Activated T-helper 17 cell treated with anti-CD3 and anti-CD28 coated beads, Interleukin-2, amount 50 U/mL, for 72 hours (primary cell): ENCODE data around the gene CDRT4. TPM values are rescaled to one million over a fixed set of nuclear protein-coding genes. Genes with fewer than 3 reads are reported as not detected.

ENCODE experiments used
- ATAC-seq: fragments of 150-1000 bp; cut with Tn5 transposase; replicated peaks from 2 replicates; pipeline ENCODE4 v1.10.0; 2021; ENCODE audit warnings: mild to moderate bottlenecking, moderate library complexity
- H3K27ac Mint-ChIP-seq: one replicate; pipeline ENCODE4 v1.8.0; 2022; ENCODE audit warnings: mixed read lengths
- H3K27me3 Mint-ChIP-seq: one replicate; pipeline ENCODE4 v1.8.0; 2022; ENCODE audit warnings: mixed read lengths
- H3K36me3 Mint-ChIP-seq: one replicate; pipeline ENCODE4 v1.8.0; 2022; ENCODE audit warnings: low read depth, mild to moderate bottlenecking, mixed read lengths
- H3K4me1 Mint-ChIP-seq: one replicate; pipeline ENCODE4 v1.8.0; 2022; ENCODE audit warnings: mixed read lengths
- H3K4me3 Mint-ChIP-seq: one replicate; pipeline ENCODE4 v1.8.0; 2022; ENCODE audit warnings: mild to moderate bottlenecking, mixed read lengths
- H3K9me3 Mint-ChIP-seq: one replicate; pipeline ENCODE4 v1.8.0; 2022; ENCODE audit warnings: mixed read lengths
- total RNA-seq, 2 donors: library from RNA; stranded (reverse); gene quantifications; one replicate each; pipeline ENCODE4 v1.2.3, GENCODE V29; 2022

Gene CDRT4
- total RNA-seq, 2 donors from 2014 or later, result 5.8 to 8.0 TPM

- H3K27ac Mint-ChIP-seq, result no peak overlapping the region
- H3K4me3 Mint-ChIP-seq, result no peak overlapping the region
- peaks cover 4% of the 10 kb centered on the region for H3K4me1 Mint-ChIP-seq
- no peaks in the 10 kb centered on the region for H3K27me3 Mint-ChIP-seq
- ATAC-seq, result no peak
- peaks cover 3% of the 10 kb centered on the region for H3K9me3 Mint-ChIP-seq
- H3K36me3 Mint-ChIP-seq, result peaks cover 16% of the 10 kb centered on the region
Observed at GRCh38 chr17:15456972-15457722, 10.3 kb downstream of the CDRT4 start.

- Mint-ChIP-seq H3K27me3 (no peaks in the 10 kb centered on the region), H3K4me3 (no peak overlapping the region), H3K9me3 (peaks cover 3% of the 10 kb centered on the region), H3K36me3 (peaks cover 16% of the 10 kb centered on the region), H3K27ac (no peak overlapping the region), H3K4me1 (peaks cover 4% of the 10 kb centered on the region)
- no peak for ATAC-seq
Observed at GRCh38 chr17:15456496-15456895, 10.9 kb downstream of the CDRT4 start.

GRCh38 chr17:15454346-15454745 is 13.1 kb downstream of the CDRT4 start:
- Mint-ChIP-seq H3K4me1 (no peaks in the 10 kb centered on the region), H3K27ac (no peak overlapping the region), H3K36me3 (peaks cover 16% of the 10 kb centered on the region), H3K4me3 (no peak overlapping the region), H3K9me3 (peaks cover 3% of the 10 kb centered on the region), H3K27me3 (no peaks in the 10 kb centered on the region)
- no peak for ATAC-seq

- no peak overlapping the region for H3K4me3 Mint-ChIP-seq
- no peak overlapping the region for H3K27ac Mint-ChIP-seq
- H3K4me1 Mint-ChIP-seq, result peaks cover 3% of the 10 kb centered on the region
- H3K36me3 Mint-ChIP-seq, result peaks cover 16% of the 10 kb centered on the region
- ATAC-seq, result no peak
- H3K27me3 Mint-ChIP-seq, result no peaks in the 10 kb centered on the region
- H3K9me3 Mint-ChIP-seq, result peaks cover 3% of the 10 kb centered on the region
Observed at GRCh38 chr17:15453782-15454181, 13.6 kb downstream of the CDRT4 start.

- no peak overlapping the region for H3K27ac Mint-ChIP-seq
- H3K4me3 Mint-ChIP-seq, result no peak overlapping the region
- H3K36me3 Mint-ChIP-seq, result peaks cover 15% of the 10 kb centered on the region
- H3K4me1 Mint-ChIP-seq, result peaks cover 6% of the 10 kb centered on the region
- no peaks in the 10 kb centered on the region for H3K27me3 Mint-ChIP-seq
- no peak for ATAC-seq
- peaks cover 3% of the 10 kb centered on the region for H3K9me3 Mint-ChIP-seq
Observed at GRCh38 chr17:15453246-15453645, 14.2 kb downstream of the CDRT4 start.

GRCh38 chr17:15452746-15453145 is 14.7 kb downstream of the CDRT4 start:
- Mint-ChIP-seq H3K36me3 (peaks cover 11% of the 10 kb centered on the region), H3K4me1 (peaks cover 6% of the 10 kb centered on the region), H3K27ac (no peak overlapping the region), H3K27me3 (no peaks in the 10 kb centered on the region), H3K4me3 (no peak overlapping the region), H3K9me3 (peaks cover 3% of the 10 kb centered on the region)
- no peak for ATAC-seq

- H3K27me3 Mint-ChIP-seq, result no peaks in the 10 kb centered on the region
- no peak overlapping the region for H3K27ac Mint-ChIP-seq
- H3K4me1 Mint-ChIP-seq, result peaks cover 6% of the 10 kb centered on the region
- no peak for ATAC-seq
- H3K4me3 Mint-ChIP-seq, result no peak overlapping the region
- peaks cover 3% of the 10 kb centered on the region for H3K9me3 Mint-ChIP-seq
- H3K36me3 Mint-ChIP-seq, result peaks cover 11% of the 10 kb centered on the region
Observed at GRCh38 chr17:15451680-15452079, 15.7 kb downstream of the CDRT4 start.

- no peaks in the 10 kb centered on the region for H3K27me3 Mint-ChIP-seq
Observed at GRCh38 chr17:15448580-15448956, 18.9 kb downstream of the CDRT4 start.

GRCh38 chr17:15447928-15448579 is 19.4 kb downstream of the CDRT4 start:
- no peaks in the 10 kb centered on the region for H3K9me3 Mint-ChIP-seq
- peaks cover 11% of the 10 kb centered on the region for H3K4me1 Mint-ChIP-seq
- no peak for ATAC-seq
- no peaks in the 10 kb centered on the region for H3K27me3 Mint-ChIP-seq
- H3K4me3 Mint-ChIP-seq, result no peak overlapping the region
- H3K27ac Mint-ChIP-seq, result no peak overlapping the region
- H3K36me3 Mint-ChIP-seq, result no peaks in the 10 kb centered on the region

More at GRCh38 chr17:15448580-15448956, 18.9 kb downstream of the CDRT4 start:
- H3K27ac Mint-ChIP-seq, result no peak overlapping the region
- no peaks in the 10 kb centered on the region for H3K36me3 Mint-ChIP-seq
- no peak for ATAC-seq
- no peaks in the 10 kb centered on the region for H3K9me3 Mint-ChIP-seq
- peaks cover 11% of the 10 kb centered on the region for H3K4me1 Mint-ChIP-seq
- H3K4me3 Mint-ChIP-seq, result no peak overlapping the region

GRCh38 chr17:15446036-15446435 is 21.4 kb downstream of the CDRT4 start:
- Mint-ChIP-seq H3K9me3 (no peaks in the 10 kb centered on the region), H3K27ac (no peak overlapping the region), H3K4me1 (peaks cover 11% of the 10 kb centered on the region), H3K36me3 (no peaks in the 10 kb centered on the region), H3K27me3 (no peaks in the 10 kb centered on the region), H3K4me3 (no peak overlapping the region)
- ATAC-seq, result no peak

GRCh38 chr17:15444805-15445204 is 22.6 kb downstream of the CDRT4 start:
- peaks cover 3% of the 10 kb centered on the region for H3K9me3 Mint-ChIP-seq
- H3K27ac Mint-ChIP-seq, result no peak overlapping the region
- no peak for ATAC-seq
- peaks cover 6% of the 10 kb centered on the region for H3K36me3 Mint-ChIP-seq
- H3K27me3 Mint-ChIP-seq, result no peaks in the 10 kb centered on the region
- H3K4me3 Mint-ChIP-seq, result no peak overlapping the region
- H3K4me1 Mint-ChIP-seq, result peaks cover 11% of the 10 kb centered on the region

- ATAC-seq, result no peak
- Mint-ChIP-seq H3K4me3 (no peak overlapping the region), H3K9me3 (peaks cover 3% of the 10 kb centered on the region), H3K4me1 (peaks cover 5% of the 10 kb centered on the region), H3K27me3 (no peaks in the 10 kb centered on the region), H3K36me3 (peaks cover 22% of the 10 kb centered on the region), H3K27ac (no peak overlapping the region)
Observed at GRCh38 chr17:15442311-15443180, 24.9 kb downstream of the CDRT4 start.

- H3K4me1 Mint-ChIP-seq, result peaks cover 5% of the 10 kb centered on the region
- no peaks in the 10 kb centered on the region for H3K27me3 Mint-ChIP-seq
- no peak for ATAC-seq
Observed at GRCh38 chr17:15441315-15441714, 26.1 kb downstream of the CDRT4 start.

GRCh38 chr17:15440347-15440746 is 27.1 kb downstream of the CDRT4 start:
- no peak overlapping the region for H3K4me3 Mint-ChIP-seq
- no peak for ATAC-seq
- H3K36me3 Mint-ChIP-seq, result peaks cover 22% of the 10 kb centered on the region
- peaks cover 3% of the 10 kb centered on the region for H3K9me3 Mint-ChIP-seq
- H3K27me3 Mint-ChIP-seq, result no peaks in the 10 kb centered on the region
- H3K4me1 Mint-ChIP-seq, result peaks cover 5% of the 10 kb centered on the region
- H3K27ac Mint-ChIP-seq, result no peak overlapping the region

More at GRCh38 chr17:15441315-15441714, 26.1 kb downstream of the CDRT4 start:
- Mint-ChIP-seq H3K36me3 (peaks cover 22% of the 10 kb centered on the region), H3K4me3 (no peak overlapping the region), H3K9me3 (peaks cover 3% of the 10 kb centered on the region), H3K27ac (no peak overlapping the region)
